UCSD-AML1 (cell line): ENCODE data around the gene KRT33B.

Source experiments
- DNase-seq: peaks from one replicate; lab custom pipeline; 2025; ENCODE audit not compliant: unreplicated experiment; lab: John Stamatoyannopoulos, UW

Gene KRT33B

GRCh38 chr17:41326173-41327145, 43.2 kb downstream of the KRT33B start:
- DNase-seq: no peak

GRCh38 chr17:41325611-41326010, 44.0 kb downstream of the KRT33B start:
- DNase-seq: no peak

DNA sequence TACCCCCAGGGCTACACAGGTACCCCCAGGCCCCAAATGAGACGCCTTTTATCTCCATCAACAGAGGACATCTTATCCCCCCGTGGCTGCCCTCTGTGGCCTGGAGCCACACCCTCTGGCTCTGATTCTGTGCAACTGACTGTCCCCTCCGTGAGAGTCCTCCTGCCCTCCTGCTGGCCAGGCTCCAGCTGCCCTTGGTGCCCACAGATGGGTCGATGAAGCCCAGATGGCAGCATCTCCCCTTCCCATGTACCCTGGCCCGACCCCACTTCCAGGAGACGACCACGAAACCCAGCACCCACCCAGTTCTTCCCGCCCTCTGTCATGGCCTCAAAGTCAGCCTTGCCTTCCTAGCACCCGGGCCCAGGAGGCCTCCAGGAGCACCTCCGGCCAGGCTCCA, 44.5 kb downstream of the KRT33B start:
- no peak for DNase-seq

GRCh38 chr17:41324180-41325075, 45.2 kb downstream of the KRT33B start:
- DNase-seq: no peak

DNA sequence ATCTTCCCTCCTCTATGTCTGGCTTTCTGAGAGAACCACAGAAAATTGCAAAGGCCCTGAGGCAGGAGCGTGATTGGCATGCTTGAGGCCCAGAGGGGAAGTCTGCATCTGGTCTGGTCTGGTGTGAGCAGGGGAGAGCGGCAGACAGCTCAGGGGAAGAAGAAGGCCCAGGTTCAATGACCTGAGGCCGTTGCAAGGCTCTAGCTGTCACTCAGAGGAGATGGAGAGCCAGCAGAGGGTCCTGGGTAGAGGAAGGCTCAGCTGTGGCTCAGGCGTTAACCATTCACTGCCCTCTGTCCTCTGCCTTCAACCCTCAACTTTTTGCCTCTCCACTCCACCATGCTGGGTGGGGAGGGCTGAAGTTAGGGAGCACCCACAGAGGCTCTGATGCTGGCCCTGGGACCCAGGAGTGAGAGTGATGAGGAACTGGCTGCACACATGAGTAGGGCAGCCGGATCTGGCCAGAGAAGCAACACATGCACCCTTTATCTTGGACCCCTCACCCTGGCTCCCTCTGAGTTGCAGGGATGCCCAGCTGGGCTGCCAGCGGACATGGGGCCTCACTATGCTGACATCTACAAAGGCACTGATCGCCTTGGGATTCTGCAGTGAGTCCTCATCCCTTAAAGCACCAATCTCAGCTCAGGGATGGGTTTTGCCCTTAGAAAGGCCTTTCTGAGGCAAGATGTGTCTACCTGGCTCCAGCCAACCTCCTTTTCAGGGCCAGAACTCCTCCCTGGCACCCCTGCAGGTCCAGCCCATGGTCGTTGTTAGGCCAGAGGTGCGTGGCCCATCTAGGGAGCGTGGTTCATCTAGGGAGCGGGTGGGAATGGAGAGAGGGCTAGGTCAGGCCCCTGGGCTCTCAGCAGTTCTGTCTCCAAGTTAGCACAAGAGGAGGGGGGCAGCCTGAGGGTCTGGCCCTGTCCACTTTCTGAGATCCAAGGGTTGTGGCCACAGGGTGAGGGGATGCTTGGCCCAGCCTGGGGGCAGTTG, 46.4 kb downstream of the KRT33B start:
- no peak for DNase-seq

DNA sequence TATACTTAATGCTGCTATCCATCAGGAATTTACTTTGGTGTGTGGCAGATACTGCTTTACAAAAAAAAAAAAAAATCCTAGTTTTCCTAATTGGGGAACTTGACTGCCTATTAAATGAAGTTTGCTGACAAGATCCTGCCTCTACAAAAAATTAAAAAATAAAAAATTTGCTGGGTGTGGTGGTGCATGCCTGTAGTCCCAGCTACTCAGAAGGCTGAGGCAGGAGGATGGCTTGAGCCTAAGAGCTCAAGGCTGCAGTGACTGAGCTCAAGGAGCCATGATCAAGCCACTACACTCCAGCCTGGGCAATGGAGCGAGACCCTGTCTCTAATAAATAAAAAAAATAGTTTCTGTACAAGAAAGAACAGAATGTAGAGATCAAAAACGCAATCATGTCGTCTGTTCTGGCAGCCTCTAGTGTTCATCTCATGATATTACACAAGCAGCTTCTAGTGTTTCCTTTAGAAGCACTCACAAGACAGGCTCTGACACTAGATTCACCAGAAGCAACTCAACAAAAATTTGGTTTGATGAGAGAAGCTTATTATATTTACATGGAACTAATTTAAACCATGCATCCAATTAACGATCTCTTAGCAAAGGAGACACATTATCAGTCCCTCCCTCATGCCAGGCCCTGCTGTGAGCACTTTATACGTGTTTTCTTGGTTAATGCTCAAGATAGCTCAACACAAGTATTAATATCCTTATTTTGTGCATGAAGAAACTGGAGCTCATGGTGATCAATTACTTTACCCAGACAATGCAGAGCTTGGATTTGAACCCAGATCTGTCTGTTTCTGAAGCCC, 47.3 kb downstream of the KRT33B start:
- no peak for DNase-seq

- DNase-seq: no peak
Observed at GRCh38 chr17:41318231-41318630, 51.4 kb downstream of the KRT33B start.

DNA sequence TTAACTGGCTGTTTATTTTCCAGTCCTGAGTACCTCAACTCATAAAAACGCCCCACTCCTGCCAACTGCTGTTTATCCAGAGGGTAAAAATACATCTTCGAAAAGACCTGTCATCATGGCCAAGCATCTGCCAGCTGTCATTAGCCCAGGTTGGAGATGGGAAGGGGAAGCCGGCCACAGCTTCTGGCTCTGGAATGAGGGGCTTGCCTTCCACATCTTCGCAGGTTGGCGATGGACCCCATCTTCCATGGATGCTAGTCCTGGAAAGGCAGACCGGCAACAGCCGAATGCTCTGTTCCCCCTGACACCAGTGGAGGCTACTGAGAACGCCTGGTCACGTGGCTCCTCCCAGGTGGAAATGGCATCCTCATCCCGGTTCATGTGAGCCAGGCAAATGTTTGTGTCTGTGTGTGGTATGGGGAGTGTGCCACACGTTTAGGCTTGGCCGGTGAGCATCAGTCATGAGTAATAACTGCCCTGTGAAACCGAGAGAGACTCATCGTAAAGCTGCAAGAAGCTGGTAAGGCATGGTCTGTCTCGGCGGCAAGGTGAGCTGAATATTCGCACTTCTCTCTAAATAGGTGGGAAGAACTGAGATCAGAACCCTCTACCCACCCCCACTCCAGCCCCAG, 53.7 kb downstream of the KRT33B start:
- DNase-seq: no peak

- DNase-seq: no peak
Observed at GRCh38 chr17:41315204-41315794, 54.3 kb downstream of the KRT33B start, which contains the start of gene KRTAP17-1. TSS of gene KRTAP17-1 (minus strand) at chr17:41315710. CDS start at chr17:41315650, 60 bp downstream.
